Uterus (tissue), 2 donors: ENCODE data around the gene PARD3.

Source experiments
- POLR2A ChIP-seq, 2 donors: fragments of 450-650 bp; IDR thresholded peaks; one replicate each; pipeline ENCODE4 v1.6.1; 2016; ENCODE audit warnings: antibody characterized with exemption in 2 of 2, mild to moderate bottlenecking in 1 of 2, moderate library complexity in 1 of 2
- TF ChIP-seq, protein P1 (sequence below), 4 experiments: fragments of 200-600 bp in 2 of 4; fragments of 450-650 bp in 2 of 4; sonication (generic) in 2 of 4; IDR thresholded peaks; one replicate each; pipeline ENCODE4 v1.5.1; 2016 to 2019; ENCODE audit warnings: antibody characterized with exemption in 4 of 4, mild to moderate bottlenecking in 2 of 4, moderate library complexity in 1 of 4

DNA sequence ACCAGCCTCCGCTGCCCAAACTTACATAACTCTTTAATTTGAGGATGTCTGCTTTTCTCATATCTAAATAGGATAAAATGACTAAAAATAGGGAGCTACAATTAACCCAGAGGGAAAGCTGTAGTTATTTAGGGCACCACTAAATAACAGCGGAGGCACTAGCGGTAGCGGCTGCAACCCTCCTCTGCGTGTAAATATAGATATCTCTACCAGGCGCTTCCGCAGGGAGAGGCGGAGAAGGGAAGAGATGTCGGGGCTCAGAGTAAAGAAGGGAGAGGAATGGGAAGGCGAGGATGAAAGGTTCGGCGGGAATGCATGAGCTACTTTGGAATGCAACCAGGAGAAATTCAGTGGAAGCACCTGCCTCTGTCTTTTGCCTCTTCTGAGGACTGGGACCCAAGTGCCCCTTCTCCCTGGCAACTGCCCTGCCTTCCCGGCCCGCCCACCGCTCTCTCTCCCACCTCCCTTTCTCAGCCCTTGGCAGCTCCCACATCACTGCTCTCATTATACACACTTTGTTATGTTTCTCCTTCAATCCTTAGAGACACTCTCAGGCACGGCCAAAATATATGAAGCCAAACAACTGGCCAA lies 698.3 kb downstream of the PARD3 start:
- no peak for TF ChIP-seq POLR2A (IDR thresholded peaks at IDR 0.05)
- TF ChIP-seq, protein P1, sequence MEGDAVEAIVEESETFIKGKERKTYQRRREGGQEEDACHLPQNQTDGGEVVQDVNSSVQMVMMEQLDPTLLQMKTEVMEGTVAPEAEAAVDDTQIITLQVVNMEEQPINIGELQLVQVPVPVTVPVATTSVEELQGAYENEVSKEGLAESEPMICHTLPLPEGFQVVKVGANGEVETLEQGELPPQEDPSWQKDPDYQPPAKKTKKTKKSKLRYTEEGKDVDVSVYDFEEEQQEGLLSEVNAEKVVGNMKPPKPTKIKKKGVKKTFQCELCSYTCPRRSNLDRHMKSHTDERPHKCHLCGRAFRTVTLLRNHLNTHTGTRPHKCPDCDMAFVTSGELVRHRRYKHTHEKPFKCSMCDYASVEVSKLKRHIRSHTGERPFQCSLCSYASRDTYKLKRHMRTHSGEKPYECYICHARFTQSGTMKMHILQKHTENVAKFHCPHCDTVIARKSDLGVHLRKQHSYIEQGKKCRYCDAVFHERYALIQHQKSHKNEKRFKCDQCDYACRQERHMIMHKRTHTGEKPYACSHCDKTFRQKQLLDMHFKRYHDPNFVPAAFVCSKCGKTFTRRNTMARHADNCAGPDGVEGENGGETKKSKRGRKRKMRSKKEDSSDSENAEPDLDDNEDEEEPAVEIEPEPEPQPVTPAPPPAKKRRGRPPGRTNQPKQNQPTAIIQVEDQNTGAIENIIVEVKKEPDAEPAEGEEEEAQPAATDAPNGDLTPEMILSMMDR (IDR thresholded peaks at IDR 0.05) = no peak
